Trophoblast cell (in vitro differentiated cells and primary cell): ENCODE data around the gene DUSP8.
A peak's percentile ranks its signal among the peaks of the same experiment; 100 is the strongest.

Source experiments
- DNase-seq, 2 donors: peaks; one replicate each; pipeline ENCODE4 v3.0.0-alpha.2; 2016
- H2AFZ ChIP-seq: 2 replicates; pipeline ENCODE4 v1.6.1; 2013; ENCODE audit warnings: low read length, moderate library complexity, mild to moderate bottlenecking; ENCODE audit not compliant: insufficient read depth, poor library complexity
- H2AK5ac ChIP-seq: 2 replicates; pipeline ENCODE4 v1.6.1; 2013; ENCODE audit warnings: mild to moderate bottlenecking, low read length
- H2BK120ac ChIP-seq: 2 replicates; pipeline ENCODE4 v1.6.1; 2013; ENCODE audit warnings: low read length, mild to moderate bottlenecking, moderate library complexity; ENCODE audit not compliant: insufficient read depth, poor library complexity
- H2BK12ac ChIP-seq: 2 replicates; pipeline ENCODE4 v1.6.1; 2013; ENCODE audit warnings: mild to moderate bottlenecking, low read length, moderate library complexity
- H2BK5ac ChIP-seq: 2 replicates; pipeline ENCODE4 v1.6.1; 2013; ENCODE audit warnings: low read length, low read depth, moderate library complexity, mild to moderate bottlenecking; ENCODE audit not compliant: poor library complexity
- H3K14ac ChIP-seq: 2 replicates; pipeline ENCODE4 v1.6.1; 2013; ENCODE audit warnings: mild to moderate bottlenecking, low read length
- H3K18ac ChIP-seq: 2 replicates; pipeline ENCODE4 v1.6.1; 2013; ENCODE audit warnings: mild to moderate bottlenecking, low read length
- H3K23ac ChIP-seq: 2 replicates; pipeline ENCODE4 v1.6.1; 2013; ENCODE audit warnings: low read length
- H3K27ac ChIP-seq: 2 replicates; pipeline ENCODE4 v1.5.1; 2013; ENCODE audit warnings: low read depth, mild to moderate bottlenecking, inconsistent platforms, low read length, moderate library complexity
- H3K27me3 ChIP-seq: 2 replicates; pipeline ENCODE4 v1.6.1; 2013; ENCODE audit warnings: inconsistent platforms, mild to moderate bottlenecking, low read length, moderate library complexity; ENCODE audit not compliant: insufficient read depth
- H3K36me3 ChIP-seq, 2 experiments: 1 replicate in 1 of 2; 2 replicates in 1 of 2; pipeline ENCODE4 v1.6.1; 2013; ENCODE audit warnings: low read length in 2 of 2, mild to moderate bottlenecking in 2 of 2, moderate library complexity in 1 of 2; ENCODE audit not compliant: insufficient read depth in 2 of 2, control insufficient read depth in 1 of 2
- H3K4ac ChIP-seq: 2 replicates; pipeline ENCODE4 v1.6.1; 2013; ENCODE audit warnings: low read depth, mild to moderate bottlenecking, low read length, moderate library complexity
- H3K4me1 ChIP-seq, 2 experiments: 1 replicate in 1 of 2; 2 replicates in 1 of 2; pipeline ENCODE4 v1.6.1; 2013; ENCODE audit warnings: low read length in 2 of 2, mild to moderate bottlenecking in 2 of 2, moderate library complexity in 1 of 2; ENCODE audit not compliant: insufficient read depth in 2 of 2, control insufficient read depth in 1 of 2
- H3K4me2 ChIP-seq: 2 replicates; pipeline ENCODE4 v1.6.1; 2013; ENCODE audit warnings: inconsistent platforms, mild to moderate bottlenecking, low read length, moderate library complexity
- H3K4me3 ChIP-seq: 2 replicates; pipeline ENCODE4 v1.5.1; 2013; ENCODE audit warnings: mild to moderate bottlenecking, low read depth, low read length, inconsistent platforms
- H3K79me1 ChIP-seq: one replicate; pipeline ENCODE4 v1.6.1; 2013; ENCODE audit warnings: low read length
- H3K79me2 ChIP-seq: 2 replicates; pipeline ENCODE4 v1.6.1; 2013; ENCODE audit warnings: low read length, mild to moderate bottlenecking; ENCODE audit not compliant: control insufficient read depth, insufficient read depth, poor library complexity
- H3K9ac ChIP-seq: 2 replicates; pipeline ENCODE4 v1.6.1; 2013; ENCODE audit warnings: mild to moderate bottlenecking, low read length
- H3K9me3 ChIP-seq: 2 replicates; pipeline ENCODE4 v1.6.1; 2013; ENCODE audit warnings: low read depth, mild to moderate bottlenecking, control low read depth, inconsistent platforms, low read length; ENCODE audit not compliant: insufficient read depth
- H4K12ac ChIP-seq: 2 replicates; pipeline ENCODE4 v1.6.1; 2013; ENCODE audit warnings: low read depth, mild to moderate bottlenecking, low read length, moderate library complexity
- H4K8ac ChIP-seq: 2 replicates; pipeline ENCODE4 v1.6.1; 2013; ENCODE audit warnings: low read depth, mild to moderate bottlenecking, low read length, moderate library complexity
- H4K91ac ChIP-seq: one replicate; pipeline ENCODE4 v1.6.1; 2013; ENCODE audit warnings: low read depth, mild to moderate bottlenecking, low read length, moderate library complexity
- WGBS: extraction: QIAGEN DNeasy Blood & Tissue Kit; methylation state at CpG from one replicate; pipeline ENCODE4 v1.1.7; 2013; ENCODE audit warnings: missing lambda C conversion rate; ENCODE audit not compliant: insufficient read length, insufficient coverage; ENCODE audit errors: extremely low coverage; 5-methylcytosine and 5-hydroxymethylcytosine counted together

The DUSP8 gene

GRCh38 chr11:1523077-1523476 lies 49.0 kb downstream of the DUSP8 start:
- Histone ChIP-seq H3K79me2 (peaks cover 4% of the 10 kb centered on the region), H3K9ac (no peak overlapping the region), H3K18ac (no peak overlapping the region), H4K91ac (no peak overlapping the region), H3K4ac (no peak overlapping the region), H3K23ac (no peak overlapping the region), H2BK12ac (no peak overlapping the region), H2AFZ (no peak overlapping the region), H3K27ac (no peak overlapping the region), H2BK5ac (no peak overlapping the region), H4K8ac (no peak overlapping the region), H3K79me1 (no peaks in the 10 kb centered on the region), H3K14ac (no peak overlapping the region), H2AK5ac (no peak overlapping the region), H3K4me2 (no peak overlapping the region), H3K4me1 (no peaks in the 10 kb centered on the region), H3K9me3 (no peaks in the 10 kb centered on the region), H3K4me3 (no peak overlapping the region), H3K27me3 (no peaks in the 10 kb centered on the region), H4K12ac (no peak overlapping the region), H2BK120ac (no peak overlapping the region), H3K36me3 (no peaks in the 10 kb centered on the region)
- peak in 1 of 2 donors; percentile 62 for DNase-seq
- WGBS = no CpG with 5 or more reads among the region's 6 CpGs

DNA sequence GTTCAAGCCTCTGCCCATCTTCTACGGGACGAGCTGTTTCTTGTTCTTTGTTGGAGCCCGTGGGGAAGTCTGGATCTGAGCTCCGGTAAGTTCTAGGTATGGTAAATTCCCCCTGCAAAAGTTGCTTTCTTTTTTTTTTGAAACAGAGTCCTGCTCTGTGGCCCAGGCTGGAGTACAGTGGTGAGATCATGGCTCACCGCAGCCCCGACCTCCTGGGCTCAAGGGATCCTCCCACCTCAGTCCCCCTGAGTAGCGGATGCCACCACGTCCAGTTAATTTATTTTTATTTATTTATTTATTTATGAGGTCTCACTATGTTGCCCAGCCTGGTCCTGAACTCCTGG lies 50.0 kb downstream of the DUSP8 start:
- H3K4me2 ChIP-seq = no peak overlapping the region
- H2BK120ac ChIP-seq = no peak overlapping the region
- H3K27ac ChIP-seq = no peak overlapping the region
- no peak overlapping the region for H3K23ac ChIP-seq
- no peak overlapping the region for H3K4me3 ChIP-seq
- no peaks in the 10 kb centered on the region for H3K9me3 ChIP-seq
- no peak overlapping the region for H4K12ac ChIP-seq
- H4K91ac ChIP-seq = no peak overlapping the region
- no peaks in the 10 kb centered on the region for H3K79me1 ChIP-seq
- no peak overlapping the region for H2BK5ac ChIP-seq
- H3K14ac ChIP-seq = no peak overlapping the region
- H3K4ac ChIP-seq = no peak overlapping the region
- H3K4me1 ChIP-seq = no peaks in the 10 kb centered on the region
- WGBS = no CpG with 5 or more reads among the region's 8 CpGs
- no peak for DNase-seq
- H3K79me2 ChIP-seq = peaks cover 4% of the 10 kb centered on the region
- no peak overlapping the region for H2BK12ac ChIP-seq
- no peak overlapping the region for H3K18ac ChIP-seq
- H3K36me3 ChIP-seq = no peaks in the 10 kb centered on the region
- H3K27me3 ChIP-seq = no peaks in the 10 kb centered on the region
- H2AK5ac ChIP-seq = no peak overlapping the region
- no peak overlapping the region for H2AFZ ChIP-seq
- no peak overlapping the region for H4K8ac ChIP-seq
- H3K9ac ChIP-seq = no peak overlapping the region

DNA sequence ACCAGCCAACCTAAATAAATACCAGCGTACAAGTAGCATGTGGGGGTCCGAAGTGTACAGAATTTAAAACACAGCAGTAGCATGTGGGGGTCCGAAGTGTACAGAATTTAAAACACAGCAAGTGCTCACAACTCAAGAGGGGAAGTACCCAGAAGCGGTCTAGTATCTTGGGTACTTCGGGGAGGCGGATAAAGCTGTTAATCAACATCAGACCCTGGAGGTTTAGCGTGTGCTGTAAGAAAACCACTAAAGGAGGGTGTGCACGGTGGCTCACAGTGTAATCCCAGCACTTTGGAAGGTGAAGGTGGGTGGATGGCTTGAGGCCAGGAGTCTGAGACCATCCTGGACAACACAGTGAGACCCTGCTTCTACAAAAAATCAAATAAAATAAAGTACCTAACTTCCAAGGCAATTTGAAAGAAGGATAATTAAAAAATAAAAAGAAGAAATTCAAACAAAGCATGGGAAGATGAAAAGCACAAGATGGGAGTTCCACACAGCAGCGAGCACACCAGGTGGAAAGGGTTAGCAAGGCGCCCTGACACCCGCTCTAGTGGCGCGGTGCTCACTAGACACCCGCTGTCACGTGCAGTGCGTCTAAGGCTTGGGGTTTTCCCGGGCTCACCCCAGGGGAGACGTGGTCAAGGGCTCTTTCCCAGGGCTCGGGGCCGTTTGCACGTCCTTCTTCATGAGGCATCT lies 50.5 kb downstream of the DUSP8 start:
- H2AK5ac ChIP-seq = no peak overlapping the region
- H3K4me3 ChIP-seq = no peak overlapping the region
- H3K23ac ChIP-seq = no peak overlapping the region
- H4K91ac ChIP-seq = no peak overlapping the region
- no peak overlapping the region for H2BK5ac ChIP-seq
- H2BK120ac ChIP-seq = no peak overlapping the region
- no peak for DNase-seq
- no peak overlapping the region for H2BK12ac ChIP-seq
- no peak overlapping the region for H3K18ac ChIP-seq
- no peaks in the 10 kb centered on the region for H3K27me3 ChIP-seq
- H2AFZ ChIP-seq = no peak overlapping the region
- H3K27ac ChIP-seq = no peak overlapping the region
- H3K79me1 ChIP-seq = no peaks in the 10 kb centered on the region
- H3K9ac ChIP-seq = no peak overlapping the region
- H3K14ac ChIP-seq = no peak overlapping the region
- H3K79me2 ChIP-seq = peaks cover 4% of the 10 kb centered on the region
- no peak overlapping the region for H4K8ac ChIP-seq
- no peak overlapping the region for H3K4me2 ChIP-seq
- no peak overlapping the region for H3K4ac ChIP-seq
- H3K9me3 ChIP-seq = no peaks in the 10 kb centered on the region
- H3K4me1 ChIP-seq = no peaks in the 10 kb centered on the region
- WGBS = no CpG with 5 or more reads among the region's 21 CpGs
- no peaks in the 10 kb centered on the region for H3K36me3 ChIP-seq
- H4K12ac ChIP-seq = no peak overlapping the region

DNA sequence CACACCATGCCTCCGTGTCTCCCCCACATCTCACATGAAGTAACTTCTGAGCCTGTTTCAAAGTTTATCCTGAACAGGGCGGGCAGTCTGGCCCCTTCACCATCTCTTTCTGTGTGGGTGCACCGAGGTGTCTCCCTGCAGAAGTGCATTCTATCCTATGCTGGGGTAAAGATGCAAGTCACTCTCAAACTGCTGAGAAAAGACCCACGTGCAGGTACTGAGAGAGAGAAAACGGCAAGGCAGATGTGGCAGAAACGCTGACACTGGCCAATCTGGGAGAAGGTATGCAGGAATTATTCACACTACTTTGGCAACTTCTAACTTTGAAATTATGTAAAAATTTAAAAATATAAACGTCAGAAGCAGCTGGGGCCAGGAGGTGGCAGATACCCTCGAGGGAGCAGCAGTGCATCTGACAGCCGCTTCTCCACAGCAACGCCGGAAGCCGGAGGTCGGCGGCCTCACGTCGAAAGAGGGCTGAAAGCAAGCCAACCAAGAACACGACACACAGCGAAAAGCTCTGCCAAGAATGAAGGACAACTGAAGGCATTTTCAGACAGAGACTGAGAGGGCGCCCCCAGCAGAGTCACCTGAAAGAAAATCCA lies 51.3 kb downstream of the DUSP8 start:
- H3K23ac ChIP-seq = no peak overlapping the region
- H3K27me3 ChIP-seq = no peaks in the 10 kb centered on the region
- H4K12ac ChIP-seq = no peak overlapping the region
- H2BK120ac ChIP-seq = no peak overlapping the region
- no peak for DNase-seq
- peaks cover 2% of the 10 kb centered on the region for H3K79me2 ChIP-seq
- no peak overlapping the region for H3K9ac ChIP-seq
- no peaks in the 10 kb centered on the region for H3K9me3 ChIP-seq
- H3K4me2 ChIP-seq = no peak overlapping the region
- no peak overlapping the region for H3K18ac ChIP-seq
- no peak overlapping the region for H4K91ac ChIP-seq
- WGBS = no CpG with 5 or more reads among the region's 19 CpGs
- no peak overlapping the region for H3K14ac ChIP-seq
- no peaks in the 10 kb centered on the region for H3K36me3 ChIP-seq
- no peak overlapping the region for H2AFZ ChIP-seq
- H3K79me1 ChIP-seq = no peaks in the 10 kb centered on the region
- no peak overlapping the region for H3K4me3 ChIP-seq
- no peak overlapping the region for H2BK12ac ChIP-seq
- no peak overlapping the region for H2AK5ac ChIP-seq
- no peak overlapping the region for H3K4ac ChIP-seq
- no peaks in the 10 kb centered on the region for H3K4me1 ChIP-seq
- H4K8ac ChIP-seq = no peak overlapping the region
- no peak overlapping the region for H2BK5ac ChIP-seq
- no peak overlapping the region for H3K27ac ChIP-seq
